Measurements from ENCODE around the gene CENPT. TPM values are rescaled to one million over a fixed set of nuclear protein-coding genes. Genes with fewer than 3 reads are reported as not detected.

Gene CENPT
- total RNA-seq, result 75.0 and 82.7 TPM in 2 replicates
- 38.6 TPM for total RNA-seq (2013)
- polyA plus RNA-seq, result 165 and 169 TPM in 2 replicates
- 21.9 and 40.1 TPM in 2 replicates for polyA minus RNA-seq

- TF ChIP-seq CTCF (IDR thresholded peaks at IDR 0.05) (no peak), EZH2 (IDR thresholded peaks at IDR 0.05; ENCODE audit: borderline replicate concordance, insufficient read depth, low read depth, low read length, poor library complexity, severe bottlenecking) (no peak)
- peak within 1 kb of the TSS; percentile 85 for H3K9ac ChIP-seq (ENCODE audit: low read length)
- peaks cover 0 to 5% (median 0%) of the 10 kb centered on the region in 3 donors for H3K9me3 ChIP-seq (ENCODE audit: control extremely low read depth in 1 of 3, control insufficient read depth in 2 of 3, insufficient read depth in 1 of 3, low read length in 2 of 3)
- no peaks in the 10 kb centered on the region for H3K27me3 Mint-ChIP-seq
- peaks cover 41% of the 10 kb centered on the region for H4K20me1 ChIP-seq (ENCODE audit: control insufficient read depth, insufficient read depth, low read length, poor library complexity, severe bottlenecking)
- H3K4me1 ChIP-seq (ENCODE audit: control insufficient read depth in 2 of 2, insufficient read depth in 2 of 2, low read length in 2 of 2), result peaks cover 35 to 49% of the 10 kb centered on the region in 2 donors
- H3K27ac ChIP-seq (ENCODE audit: low read length in 2 of 2), result peak within 1 kb of the TSS; percentile 54 to 81
- ATAC-seq (ENCODE audit: low read depth) (peak; percentile 38), DNase-seq (no peak)
- peak within 1 kb of the TSS; percentile 93 for H2AFZ ChIP-seq (ENCODE audit: insufficient read depth, low read depth, low read length, poor library complexity, severe bottlenecking)
- no peaks in the 10 kb centered on the region for H3K36me3 ChIP-seq (replicated peaks in 1 of 2; ENCODE audit: control extremely low read depth in 1 of 2, control insufficient read depth in 1 of 2, extremely low read depth in 1 of 2, insufficient read depth in 2 of 2, low read length in 1 of 2)
- POLR2A ChIA-PET, result interaction anchor here (2.0 kb wide), 1 partner anchor 41 kb away, joined by 11 read pairs; the partner anchor contains the start of genes RANBP10 and TSNAXIP1
- intact Hi-C loops (cut with micrococcal nuclease), result loop anchor here (2.0 to 10.0 kb wide), 3 partner anchors 46 to 1092 kb away; partner anchors contain the start of genes DYNC1LI2, PSKH1 and TMEM208
- H3K4me3 Mint-ChIP-seq, result peak within 1 kb of the TSS; percentile 92
- peak within 1 kb of the TSS; percentile 97 for H3K4me2 ChIP-seq (replicated peaks; ENCODE audit: low read depth, low read length, poor library complexity, severe bottlenecking)
- under 1% methylated on average over 58 of the region's 62 CpGs for WGBS (ENCODE audit: insufficient coverage)
- H3K79me2 ChIP-seq (ENCODE audit: control insufficient read depth, insufficient read depth, low read length), result peaks cover 74% of the 10 kb centered on the region
- CTCF ChIA-PET, result interaction anchor here (1.4 to 3.5 kb wide), 3 partner anchors 31 to 175 kb away, joined by 7 to 12 read pairs (median 8); no protein-coding TSS in a partner anchor
- no peaks in the 10 kb centered on the region for H3K27me3 ChIP-seq (replicated peaks in 1 of 4; ENCODE audit: control extremely low read depth in 1 of 4, control insufficient read depth in 3 of 4, insufficient read depth in 4 of 4, low read length in 3 of 4)
- no peaks in the 10 kb centered on the region for H3K9me3 Mint-ChIP-seq (ENCODE audit: insufficient read depth)
- H3K4me1 Mint-ChIP-seq, result peaks cover 46% of the 10 kb centered on the region
- peak within 1 kb of the TSS; percentile 91 for H3K27ac Mint-ChIP-seq
- H3K4me3 ChIP-seq (ENCODE audit: control extremely low read depth in 1 of 5, extremely low read depth in 1 of 5, insufficient read depth in 1 of 5, low read depth in 2 of 5, low read length in 4 of 5), result peak within 1 kb of the TSS; percentile 64 to 92 (median 85)
Observed at GRCh38 chr16:67847064-67847861, at the start of gene CENPT. Gene CENPT (minus strand): TSS chr16:67847693. CDS start chr16:67833859, 13,834 bp downstream.

- H3K4me1 ChIP-seq (ENCODE audit: control insufficient read depth in 2 of 2, insufficient read depth in 2 of 2, low read length in 2 of 2), result peaks cover 15 to 18% of the 10 kb centered on the region in 2 donors
- 100% methylated on average over 2 of the region's 3 CpGs for WGBS (ENCODE audit: insufficient coverage)
- Mint-ChIP-seq H3K9me3 (ENCODE audit: insufficient read depth) (no peaks in the 10 kb centered on the region), H3K27ac (peak overlapping the region; percentile 66), H3K27me3 (no peaks in the 10 kb centered on the region), H3K4me1 (peaks cover 31% of the 10 kb centered on the region), H3K4me3 (no peak overlapping the region)
- no peak overlapping the region for H3K27ac ChIP-seq (ENCODE audit: low read length in 2 of 2)
- H3K79me2 ChIP-seq (ENCODE audit: control insufficient read depth, insufficient read depth, low read length), result peaks cover 94% of the 10 kb centered on the region
- no peaks in the 10 kb centered on the region for H3K27me3 ChIP-seq (replicated peaks in 1 of 4; ENCODE audit: control extremely low read depth in 1 of 4, control insufficient read depth in 3 of 4, insufficient read depth in 4 of 4, low read length in 3 of 4)
- H3K9ac ChIP-seq (ENCODE audit: low read length), result no peak overlapping the region
- H4K20me1 ChIP-seq (ENCODE audit: control insufficient read depth, insufficient read depth, low read length, poor library complexity, severe bottlenecking), result peaks cover 37% of the 10 kb centered on the region
- peaks cover 0 to 2% of the 10 kb centered on the region in 2 experiments for H3K36me3 ChIP-seq (replicated peaks in 1 of 2; ENCODE audit: control extremely low read depth in 1 of 2, control insufficient read depth in 1 of 2, extremely low read depth in 1 of 2, insufficient read depth in 2 of 2, low read length in 1 of 2)
- H2AFZ ChIP-seq (ENCODE audit: insufficient read depth, low read depth, low read length, poor library complexity, severe bottlenecking), result no peak overlapping the region
- DNase-seq (no peak), ATAC-seq (ENCODE audit: low read depth) (no peak)
- ChIA-PET CTCF (interaction anchor here (0.5 to 2.7 kb wide), 5 partner anchors 13 to 144 kb away, joined by 3 to 25 read pairs (median 4); partner anchors contain the start of gene NRN1L), POLR2A (no interaction called here)
- no peak overlapping the region for H3K4me2 ChIP-seq (replicated peaks; ENCODE audit: low read depth, low read length, poor library complexity, severe bottlenecking)
- TF ChIP-seq CTCF (IDR thresholded peaks at IDR 0.05) (no peak), EZH2 (IDR thresholded peaks at IDR 0.05; ENCODE audit: borderline replicate concordance, insufficient read depth, low read depth, low read length, poor library complexity, severe bottlenecking) (no peak)
- no peaks in the 10 kb centered on the region for H3K9me3 ChIP-seq (ENCODE audit: control extremely low read depth in 1 of 3, control insufficient read depth in 2 of 3, insufficient read depth in 1 of 3, low read length in 2 of 3)
- H3K4me3 ChIP-seq (ENCODE audit: control extremely low read depth in 1 of 5, extremely low read depth in 1 of 5, insufficient read depth in 1 of 5, low read depth in 2 of 5, low read length in 4 of 5), result no peak overlapping the region
- intact Hi-C loops (cut with micrococcal nuclease), result no loop called here
Observed at GRCh38 chr16:67897231-67897630, 49.7 kb upstream of the CENPT start.
